ENCODE measurements around the gene FCF1. TPM values are rescaled to one million over a fixed set of nuclear protein-coding genes. Genes with fewer than 3 reads are reported as not detected.

FCF1 gene
- total RNA-seq, 2 donors from 2014 or later, result 40.3 to 42.2 TPM

- no peak overlapping the region for H3K9ac ChIP-seq (ENCODE audit: low read depth in 2 of 2, low read length in 2 of 2)
- H3K4me3 ChIP-seq, result no peak overlapping the region
- H3K36me3 ChIP-seq, result peaks cover 4% of the 10 kb centered on the region
- no peak for DNase-seq
- TF ChIP-seq CTCF (IDR thresholded peaks at IDR 0.05), result no peak
- peaks cover 2% of the 10 kb centered on the region for H3K4me1 ChIP-seq
- intact Hi-C loops (cut with DNase I), result no loop called here
- H3K27me3 ChIP-seq, result no peaks in the 10 kb centered on the region
- no peaks in the 10 kb centered on the region for H3K9me3 ChIP-seq
- H3K27ac ChIP-seq, result no peak overlapping the region
Observed at GRCh38 chr14:74691456-74691855, 21.5 kb upstream of the FCF1 start.

- H3K27me3 ChIP-seq, result no peaks in the 10 kb centered on the region
- H3K4me3 ChIP-seq, result no peak overlapping the region
- TF ChIP-seq CTCF (IDR thresholded peaks at IDR 0.05), result no peak
- H3K36me3 ChIP-seq, result peaks cover 4% of the 10 kb centered on the region
- H3K9ac ChIP-seq (ENCODE audit: low read depth in 2 of 2, low read length in 2 of 2), result no peak overlapping the region
- intact Hi-C loops (cut with DNase I), result no loop called here
- no peaks in the 10 kb centered on the region for H3K4me1 ChIP-seq
- no peaks in the 10 kb centered on the region for H3K9me3 ChIP-seq
- H3K27ac ChIP-seq, result no peak overlapping the region
- no peak for DNase-seq
Observed at GRCh38 chr14:74693191-74693590, 19.8 kb upstream of the FCF1 start.

- no peak overlapping the region for H3K27ac ChIP-seq
- H3K9me3 ChIP-seq, result no peaks in the 10 kb centered on the region
- intact Hi-C loops (cut with DNase I), result no loop called here
- DNase-seq, result no peak
- no peaks in the 10 kb centered on the region for H3K4me1 ChIP-seq
- H3K4me3 ChIP-seq, result no peak overlapping the region
- H3K27me3 ChIP-seq, result no peaks in the 10 kb centered on the region
- TF ChIP-seq CTCF (IDR thresholded peaks at IDR 0.05), result no peak
- no peak overlapping the region for H3K9ac ChIP-seq (ENCODE audit: low read depth in 2 of 2, low read length in 2 of 2)
- H3K36me3 ChIP-seq, result no peaks in the 10 kb centered on the region
Observed at GRCh38 chr14:74695406-74695805, 17.5 kb upstream of the FCF1 start.

GRCh38 chr14:74697011-74697410, 15.9 kb upstream of the FCF1 start:
- no peak overlapping the region for H3K27ac ChIP-seq
- H3K4me1 ChIP-seq, result no peaks in the 10 kb centered on the region
- intact Hi-C loops (cut with DNase I), result no loop called here
- H3K9ac ChIP-seq (ENCODE audit: low read depth in 2 of 2, low read length in 2 of 2), result no peak overlapping the region
- H3K4me3 ChIP-seq, result no peak overlapping the region
- DNase-seq, result no peak
- no peaks in the 10 kb centered on the region for H3K9me3 ChIP-seq
- H3K36me3 ChIP-seq, result no peaks in the 10 kb centered on the region
- no peaks in the 10 kb centered on the region for H3K27me3 ChIP-seq
- TF ChIP-seq CTCF (IDR thresholded peaks at IDR 0.05), result no peak

GRCh38 chr14:74697543-74697942, 15.4 kb upstream of the FCF1 start:
- no peak for DNase-seq
- no peak overlapping the region for H3K9ac ChIP-seq (ENCODE audit: low read depth in 2 of 2, low read length in 2 of 2)
- no peak overlapping the region for H3K27ac ChIP-seq
- no peak for TF ChIP-seq CTCF (IDR thresholded peaks at IDR 0.05)
- no peaks in the 10 kb centered on the region for H3K4me1 ChIP-seq
- no peaks in the 10 kb centered on the region for H3K36me3 ChIP-seq
- no peak overlapping the region for H3K4me3 ChIP-seq
- no peaks in the 10 kb centered on the region for H3K27me3 ChIP-seq
- intact Hi-C loops (cut with DNase I), result no loop called here
- H3K9me3 ChIP-seq, result no peaks in the 10 kb centered on the region

- intact Hi-C loops (cut with DNase I), result no loop called here
- H3K27ac ChIP-seq, result no peak overlapping the region
- no peaks in the 10 kb centered on the region for H3K36me3 ChIP-seq
- TF ChIP-seq CTCF (IDR thresholded peaks at IDR 0.05), result no peak
- H3K9ac ChIP-seq (ENCODE audit: low read depth in 2 of 2, low read length in 2 of 2), result no peak overlapping the region
- no peaks in the 10 kb centered on the region for H3K27me3 ChIP-seq
- no peak overlapping the region for H3K4me3 ChIP-seq
- H3K4me1 ChIP-seq, result no peaks in the 10 kb centered on the region
- no peaks in the 10 kb centered on the region for H3K9me3 ChIP-seq
- DNase-seq, result no peak
Observed at GRCh38 chr14:74697976-74698375, 15.0 kb upstream of the FCF1 start.
